GM23248 (cell line): ENCODE measurements around the gene MIB2.
"Not testable (repeated sequence)": the region's sequence is repeated elsewhere in the genome, so short reads cannot be mapped to it uniquely, and the experiment has no call there.

Experiments
- EZH2 ChIP-seq: fragments of 200-600 bp; sonication (generic); IDR thresholded peaks from 2 replicates; pipeline ENCODE4 v1.6.1; 2018; ENCODE audit warnings: antibody characterized with exemption, mild to moderate bottlenecking; ENCODE audit not compliant: insufficient read depth, poor library complexity, severe bottlenecking
- EZH2phosphoT487 ChIP-seq: fragments of 200-600 bp; sonication (generic); IDR thresholded peaks from 2 replicates; pipeline ENCODE4 v1.6.1; 2018; ENCODE audit warnings: antibody characterized with exemption, moderate library complexity, mild to moderate bottlenecking, low read depth; ENCODE audit not compliant: insufficient read depth

GRCh38 chr1:1636621-1637478 is 21.6 kb downstream of the MIB2 start:
- TF ChIP-seq EZH2, EZH2phosphoT487: not testable (repeated sequence)
